HG03103 (cell line): ENCODE measurements around the gene HCAR1.
"Not testable (repeated sequence)": the region's sequence is repeated elsewhere in the genome, so short reads cannot be mapped to it uniquely, and the experiment has no call there.

ENCODE experiments used
- ATAC-seq: cut with Tn5 transposase; IDR thresholded peaks from one replicate; pipeline ENCODE4 v1.9.1; 2021; ENCODE audit warnings: low read depth; ENCODE audit not compliant: unreplicated experiment

The HCAR1 gene

GRCh38 chr12:122722387-122722786 is 8.3 kb downstream of the HCAR1 start:
- ATAC-seq: no peak

DNA sequence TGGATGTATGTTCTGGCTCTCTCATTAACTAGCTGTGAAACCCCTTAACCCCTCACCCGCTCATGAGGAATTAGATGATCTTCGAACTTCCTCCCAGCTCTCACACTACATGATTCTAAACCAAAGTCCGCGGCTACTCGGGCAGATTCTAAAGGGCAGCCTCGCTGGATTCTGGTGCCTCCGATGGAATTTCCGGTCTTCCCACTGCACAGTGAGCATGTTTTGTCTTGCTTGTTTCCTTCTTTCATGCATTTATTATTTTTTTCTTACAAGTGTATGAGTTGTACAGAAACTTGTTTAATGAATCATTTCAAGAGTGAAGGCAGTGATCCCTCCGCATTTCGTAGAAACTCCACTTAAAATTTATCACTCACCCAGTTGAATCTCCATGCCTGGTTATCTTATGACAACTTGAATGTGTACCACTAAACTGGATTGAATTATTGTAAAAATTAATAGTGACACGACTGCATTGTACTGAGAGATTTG is 9.5 kb downstream of the HCAR1 start:
- no peak for ATAC-seq

DNA sequence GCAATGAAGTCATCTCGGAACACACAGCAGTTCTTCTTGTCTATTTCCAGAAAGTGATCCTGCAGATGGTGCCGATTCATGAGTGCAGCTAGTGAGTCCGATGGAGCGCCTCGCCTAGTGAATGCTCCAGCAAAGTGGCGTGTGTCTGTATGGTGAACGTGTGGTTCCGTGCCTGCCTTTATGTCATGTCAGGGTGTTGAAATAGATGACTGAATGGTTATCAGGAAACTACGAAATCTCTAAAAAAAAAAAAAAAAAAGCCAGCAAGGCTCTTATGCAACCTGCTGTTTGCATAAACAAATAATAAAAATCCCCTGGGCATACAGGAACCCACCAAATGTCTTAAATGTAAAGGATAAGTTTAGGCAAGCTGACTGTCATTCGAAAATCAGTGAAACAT is 14.0 kb downstream of the HCAR1 start, which contains the start of gene HCAR3:
Gene HCAR3, minus strand, starts transcription at position 154 of the 400 bp plus-strand sequence. Its CDS starts 74 bp downstream, at position 80.
- ATAC-seq: not testable (repeated sequence)

GRCh38 chr12:122715211-122715610 is 15.4 kb downstream of the HCAR1 start:
- not testable (repeated sequence) for ATAC-seq

GRCh38 chr12:122713491-122714188 is 17.0 kb downstream of the HCAR1 start:
- ATAC-seq: not testable (repeated sequence)

DNA sequence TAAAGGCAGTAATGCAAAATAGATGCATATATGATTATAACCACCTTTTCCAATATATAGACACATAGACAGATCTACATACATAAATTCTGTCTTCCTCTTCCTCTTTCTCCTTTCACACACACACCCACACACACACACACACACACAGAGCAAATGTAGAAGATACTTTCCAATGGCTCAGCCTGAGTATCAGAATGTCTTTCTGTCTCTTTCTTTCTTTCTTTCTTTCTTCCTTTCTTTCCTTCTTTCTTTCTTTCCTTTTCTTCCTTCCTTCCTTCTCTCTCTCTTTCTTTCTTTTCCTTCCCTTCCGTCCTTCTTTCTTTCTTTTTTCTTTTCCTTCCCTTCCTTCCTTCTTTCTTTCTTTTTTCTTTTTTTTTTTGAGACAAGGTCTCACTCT is 19.4 kb downstream of the HCAR1 start:
- not testable (repeated sequence) for ATAC-seq

DNA sequence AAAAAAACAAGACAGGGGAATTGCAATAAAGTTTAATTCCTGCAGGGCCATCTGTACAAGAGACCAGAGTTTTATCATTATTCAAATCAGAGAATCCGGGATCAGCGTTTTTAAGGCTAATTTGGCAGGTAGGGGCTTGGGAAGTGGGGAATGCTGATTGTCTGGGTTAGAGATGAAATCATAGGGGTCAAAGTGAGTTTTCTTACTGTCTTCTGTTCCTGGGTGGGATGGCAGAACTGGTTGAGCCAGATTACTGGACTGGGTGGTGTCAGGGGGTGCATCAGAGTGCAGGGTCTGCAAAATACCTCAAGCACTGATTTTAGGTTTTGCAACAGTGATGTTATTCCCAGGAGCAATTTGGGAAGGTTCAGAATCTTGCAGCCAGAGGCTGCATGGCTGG is 20.3 kb downstream of the HCAR1 start:
- not testable (repeated sequence) for ATAC-seq

- not testable (repeated sequence) for ATAC-seq
Measured at GRCh38 chr12:122709287-122709686, 21.4 kb downstream of the HCAR1 start.

DNA sequence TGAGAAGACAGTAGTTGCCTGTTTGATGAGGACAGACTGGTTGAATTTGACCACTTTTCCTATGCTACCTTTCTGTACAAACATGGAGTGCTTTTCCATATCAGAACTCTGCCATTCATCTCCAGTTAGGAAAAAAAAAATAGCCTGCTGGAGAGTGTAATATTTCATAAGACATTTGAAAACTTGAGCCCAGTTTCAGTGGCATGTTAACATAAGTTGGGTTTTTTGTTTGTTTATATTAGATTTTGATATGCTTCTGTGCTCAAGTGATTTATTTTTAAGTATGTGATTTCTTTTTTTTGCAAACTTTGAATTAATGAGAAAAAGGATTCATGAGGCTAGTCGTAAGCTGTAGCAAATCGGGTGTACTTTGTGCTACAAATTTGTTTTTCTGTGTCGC is 26.8 kb downstream of the HCAR1 start:
- not testable (repeated sequence) for ATAC-seq

GRCh38 chr12:122702890-122703611 is 27.6 kb downstream of the HCAR1 start, which contains the start of gene HCAR2:
Gene HCAR2 (minus strand): TSS chr12:122703357. CDS start chr12:122703283, 74 bp downstream.
- ATAC-seq: not testable (repeated sequence)

- not testable (repeated sequence) for ATAC-seq
Measured at GRCh38 chr12:122701481-122701880, 29.2 kb downstream of the HCAR1 start.

DNA sequence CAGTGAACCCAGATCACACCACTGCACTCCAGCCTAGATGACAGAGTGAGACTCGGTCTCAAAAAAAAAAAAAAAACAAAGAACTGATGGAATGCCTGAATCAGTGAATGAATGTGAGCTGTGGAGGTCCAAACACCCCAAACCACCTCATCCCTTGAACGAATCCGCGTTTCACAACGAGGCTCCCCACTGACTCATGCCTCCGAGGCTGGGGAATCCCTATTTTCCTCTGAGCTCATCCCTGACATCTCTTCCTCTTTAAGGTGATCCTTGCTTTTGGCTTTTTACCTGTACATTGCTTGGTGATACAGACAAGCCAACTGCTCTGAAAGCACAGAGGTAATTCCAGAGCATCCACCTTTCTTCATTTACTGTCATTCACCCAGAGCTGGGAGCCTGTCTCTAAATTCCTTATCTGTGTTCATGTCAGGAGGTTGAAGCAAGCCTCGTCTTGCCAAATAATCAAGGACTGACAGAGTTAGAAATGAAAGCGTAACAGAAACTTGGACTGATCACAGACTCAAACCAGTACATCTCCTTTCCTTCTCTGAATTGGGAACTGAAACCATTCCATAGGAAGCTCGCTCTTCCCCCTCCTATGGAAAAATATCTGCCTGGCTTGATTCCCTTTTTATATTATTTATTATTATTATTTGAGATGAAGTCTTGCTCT is 30.5 kb downstream of the HCAR1 start:
- not testable (repeated sequence) for ATAC-seq

DNA sequence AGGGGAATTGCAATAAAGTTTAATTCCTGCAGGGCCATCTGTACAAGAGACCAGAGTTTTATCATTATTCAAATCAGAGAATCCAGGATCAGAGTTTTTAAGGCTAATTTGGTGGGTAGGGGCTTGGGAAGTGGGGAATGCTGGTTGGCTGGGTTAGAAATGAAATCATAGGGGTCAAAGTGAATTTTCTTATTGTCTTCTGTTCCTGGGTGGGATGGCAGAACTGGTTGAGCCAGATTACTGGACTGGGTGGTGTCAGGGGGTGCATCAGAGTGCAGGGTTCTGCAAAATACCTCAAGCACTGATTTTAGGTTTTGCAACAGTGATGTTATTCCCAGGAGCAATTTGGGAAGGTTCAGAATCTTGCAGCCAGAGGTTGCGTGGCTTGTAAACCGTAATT is 33.7 kb downstream of the HCAR1 start:
- not testable (repeated sequence) for ATAC-seq

GRCh38 chr12:122691566-122691965 is 39.1 kb downstream of the HCAR1 start:
- ATAC-seq: no peak

- no peak for ATAC-seq
Measured at GRCh38 chr12:122688291-122688690, 42.4 kb downstream of the HCAR1 start.

GRCh38 chr12:122687086-122687485 is 43.6 kb downstream of the HCAR1 start:
- ATAC-seq: no peak

DNA sequence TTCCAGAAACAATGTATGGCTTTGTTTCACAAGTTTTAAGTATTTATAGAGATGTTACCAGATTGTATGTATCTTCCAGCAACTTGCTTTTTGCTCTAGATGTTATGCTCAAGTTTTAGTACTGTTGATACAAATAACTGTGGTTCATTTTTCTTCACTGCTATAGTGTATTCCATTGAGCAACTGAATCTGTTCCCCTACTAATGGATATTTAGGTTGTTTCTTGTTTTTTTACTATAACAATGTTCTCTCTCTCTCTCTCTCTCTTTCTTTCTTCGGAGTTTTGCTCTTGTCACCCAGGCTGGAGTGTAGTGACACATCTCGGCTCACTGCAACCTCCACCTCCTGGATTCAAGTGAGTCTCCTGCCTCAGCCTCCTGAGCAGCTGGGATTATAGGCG is 44.1 kb downstream of the HCAR1 start:
- no peak for ATAC-seq

GRCh38 chr12:122684297-122684813 is 46.3 kb downstream of the HCAR1 start:
- no peak for ATAC-seq

DNA sequence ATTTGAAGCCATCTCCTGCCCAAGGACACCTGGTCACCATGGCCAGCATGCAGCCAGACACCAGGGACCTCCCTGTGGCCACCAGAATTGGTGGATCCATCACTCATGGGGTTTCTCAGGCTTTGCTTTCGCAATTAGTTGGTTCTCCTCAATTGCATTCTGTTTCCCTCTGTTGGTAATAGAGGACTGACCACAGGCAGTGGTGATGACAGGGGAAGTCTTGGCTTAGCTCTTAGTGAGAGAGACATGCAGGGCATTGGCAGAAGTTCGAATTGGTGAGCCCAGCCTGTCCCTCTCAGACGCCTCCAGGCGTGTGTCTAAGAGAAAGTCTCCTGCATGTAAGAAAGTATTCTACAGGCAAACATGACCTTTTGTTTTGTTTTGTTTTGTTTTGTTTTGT is 48.8 kb downstream of the HCAR1 start:
- ATAC-seq: no peak

- not testable (repeated sequence) for ATAC-seq
Measured at GRCh38 chr12:122680989-122681388, 49.7 kb downstream of the HCAR1 start.

GRCh38 chr12:122676781-122677180 is 53.9 kb downstream of the HCAR1 start:
- not testable (repeated sequence) for ATAC-seq
